ENCODE results near the gene ADAM22. TPM values are rescaled to one million over a fixed set of nuclear protein-coding genes. Genes with fewer than 3 reads are reported as not detected.

Gene ADAM22
- total RNA-seq, 1 experiment from 2014 or later, result 14.0 TPM

- Histone ChIP-seq H3K4me3 (no peak overlapping the region), H3F3A (ENCODE audit: insufficient read depth, low read depth) (no peaks in the 10 kb centered on the region), H3K4me2 (no peak overlapping the region), H3K27me3 (ENCODE audit: insufficient read depth, low read depth) (no peaks in the 10 kb centered on the region), H4K20me1 (ENCODE audit: insufficient read depth) (no peaks in the 10 kb centered on the region), H3K79me2 (ENCODE audit: low read depth) (no peaks in the 10 kb centered on the region), H2AFZ (no peak overlapping the region), H3K4me1 (replicated peaks; ENCODE audit: insufficient read depth) (no peaks in the 10 kb centered on the region), H3K27ac (no peak overlapping the region), H3K36me3 (ENCODE audit: low read depth) (no peaks in the 10 kb centered on the region), H3K9me3 (ENCODE audit: insufficient read depth, low read depth) (peaks cover 3% of the 10 kb centered on the region; the same call in 1 of the 2 replicates), H3K9me2 (ENCODE audit: insufficient read depth) (no peaks in the 10 kb centered on the region)
- no TSS peak for BruUV-seq (replicated peaks)
- POLR2A ChIA-PET (ENCODE audit: unreplicated experiment), result no interaction called here
- CTCF ChIA-PET, result no interaction called here
- intact Hi-C loops (cut with micrococcal nuclease; ENCODE audit: unreplicated experiment), result no loop called here
- no peak for DNase-seq
- TF ChIP-seq EZH2 (IDR thresholded peaks at IDR 0.05; ENCODE audit: low read depth) (no peak), CTCF (conservative IDR thresholded peaks at IDR 0.05) (no peak)
Observed at GRCh38 chr7:88034083-88034695, 100.1 kb downstream of the ADAM22 start.

- TF ChIP-seq CTCF (conservative IDR thresholded peaks at IDR 0.05), result no peak
- no peak for TF ChIP-seq EZH2 (IDR thresholded peaks at IDR 0.05; ENCODE audit: low read depth)
Observed at GRCh38 chr7:88037050-88037449, 103.0 kb downstream of the ADAM22 start.

GRCh38 chr7:88040694-88041093 lies 106.6 kb downstream of the ADAM22 start:
- no peak overlapping the region for H3K4me2 ChIP-seq
- peak in 1 of 2 experiments; percentile 3 for DNase-seq
- no peaks in the 10 kb centered on the region for H3K27me3 ChIP-seq (ENCODE audit: insufficient read depth, low read depth)
- ChIA-PET CTCF (no interaction called here), POLR2A (ENCODE audit: unreplicated experiment) (no interaction called here)
- no peak overlapping the region for H3K27ac ChIP-seq
- H3K36me3 ChIP-seq (ENCODE audit: low read depth), result no peaks in the 10 kb centered on the region
- H4K20me1 ChIP-seq (ENCODE audit: insufficient read depth), result no peaks in the 10 kb centered on the region
- no peaks in the 10 kb centered on the region for H3K79me2 ChIP-seq (ENCODE audit: low read depth)
- no TSS peak for BruUV-seq (replicated peaks)
- intact Hi-C loops (cut with micrococcal nuclease; ENCODE audit: unreplicated experiment), result no loop called here
- no peaks in the 10 kb centered on the region for H3F3A ChIP-seq (ENCODE audit: insufficient read depth, low read depth)
- H3K9me3 ChIP-seq (ENCODE audit: insufficient read depth, low read depth), result 0 out of 2 replicates have a peak, but pooled peaks cover 3% of the 10 kb centered on the region
- TF ChIP-seq EZH2 (IDR thresholded peaks at IDR 0.05; ENCODE audit: low read depth), result no peak
- no peak for TF ChIP-seq CTCF (conservative IDR thresholded peaks at IDR 0.05)
- no peaks in the 10 kb centered on the region for H3K9me2 ChIP-seq (ENCODE audit: insufficient read depth)
- no peak overlapping the region for H2AFZ ChIP-seq
- H3K4me3 ChIP-seq, result no peak overlapping the region
- H3K4me1 ChIP-seq (replicated peaks; ENCODE audit: insufficient read depth), result no peaks in the 10 kb centered on the region

More at GRCh38 chr7:88037050-88037449, 103.0 kb downstream of the ADAM22 start:
- no peaks in the 10 kb centered on the region for H3K9me2 ChIP-seq (ENCODE audit: insufficient read depth)
- 0 out of 2 replicates have a peak, but pooled peaks cover 3% of the 10 kb centered on the region for H3K9me3 ChIP-seq (ENCODE audit: insufficient read depth, low read depth)
- no peak overlapping the region for H3K4me3 ChIP-seq
- ChIA-PET CTCF (no interaction called here), POLR2A (ENCODE audit: unreplicated experiment) (no interaction called here)
- no peaks in the 10 kb centered on the region for H3K79me2 ChIP-seq (ENCODE audit: low read depth)
- no peaks in the 10 kb centered on the region for H3K4me1 ChIP-seq (replicated peaks; ENCODE audit: insufficient read depth)
- no peak overlapping the region for H3K4me2 ChIP-seq
- no peak overlapping the region for H2AFZ ChIP-seq
- no TSS peak for BruUV-seq (replicated peaks)
- H3F3A ChIP-seq (ENCODE audit: insufficient read depth, low read depth), result no peaks in the 10 kb centered on the region
- DNase-seq, result no peak
- H3K27me3 ChIP-seq (ENCODE audit: insufficient read depth, low read depth), result no peaks in the 10 kb centered on the region
- no peaks in the 10 kb centered on the region for H4K20me1 ChIP-seq (ENCODE audit: insufficient read depth)
- no peak overlapping the region for H3K27ac ChIP-seq
- H3K36me3 ChIP-seq (ENCODE audit: low read depth), result no peaks in the 10 kb centered on the region
- intact Hi-C loops (cut with micrococcal nuclease; ENCODE audit: unreplicated experiment), result no loop called here
